Motor neuron (in vitro differentiated cells): ENCODE data around the gene AFAP1. TPM values are rescaled to one million over a fixed set of nuclear protein-coding genes. Genes with fewer than 3 reads are reported as not detected.
A peak's percentile ranks its signal among the peaks of the same experiment; 100 is the strongest.

Experiments
- ATAC-seq, 8 experiments: fragments of 200-7000 bp; cut with Tn5 transposase; replicated peaks in 6 of 8; 2 replicates each; pipeline ENCODE4 v1.8.0; 2021; ENCODE audit warnings: mild to moderate bottlenecking in 8 of 8, moderate library complexity in 8 of 8
- H3K27ac ChIP-seq, 2 donors: fragments of 250-450 bp; sonication (Bioruptor Pico); 2 replicates each; pipeline ENCODE4 v1.9.0; 2021; ENCODE audit warnings: antibody characterized with exemption in 2 of 2, mild to moderate bottlenecking in 2 of 2, moderate library complexity in 1 of 2
- H3K4me1 ChIP-seq, 2 donors: fragments of 250-450 bp; sonication (Bioruptor Pico); replicated peaks in 1 of 2; 2 replicates each; pipeline ENCODE4 v1.6.1; 2021; ENCODE audit warnings: antibody characterized with exemption in 2 of 2, mild to moderate bottlenecking in 2 of 2, moderate library complexity in 1 of 2
- H3K4me3 ChIP-seq, 5 donors: fragments of 250-450 bp; sonication (Bioruptor Pico); 2 replicates each; pipeline ENCODE4 v1.9.0; 2021; ENCODE audit warnings: antibody characterized with exemption in 5 of 5, mild to moderate bottlenecking in 5 of 5, moderate library complexity in 4 of 5
- WGBS, 10 experiments: fragments of 450-650 bp; shearing (Covaris generic); methylation state at CpG; one replicate each; pipeline ENCODE4 v1.0.0; 2022; 5-methylcytosine and 5-hydroxymethylcytosine counted together
- in situ Hi-C, 9 experiments: fragments of 400-800 bp; cut with MboI; loops; one replicate each; pipeline ENCODE4 v1.15.0; 2021; ENCODE audit warnings: low sequenced_read_pairs in 9 of 9, low pct_unique_long_range_greater_than_20kb in 2 of 9; ENCODE audit not compliant: unreplicated experiment in 9 of 9
- total RNA-seq, 8 experiments: library from RNA; unstranded; fragments of 300-600 nt; gene quantifications; 2 replicates each; pipeline versions ENCODE4 v1.2.3 to v1.2.4, GENCODE V29; 2022

AFAP1 gene
- 100 to 1,000 TPM in 2 of 8 experiments, 10 to 100 TPM in 6; 25.1 to 209 (median 41.4) TPM for total RNA-seq

GRCh38 chr4:7939377-7940108 is at the start of gene AFAP1:
AFAP1 (minus strand) TSS chr4:7939861; CDS start chr4:7872078, 67,783 bp downstream.
- peaks cover 20 to 22% of the 10 kb centered on the region in 2 donors for H3K4me1 ChIP-seq
- in situ Hi-C loops: loop anchor here in 1 of 9 experiments (25.0 kb wide), 1 partner anchor 127 kb away; no protein-coding TSS in a partner anchor
- WGBS, 10 experiments: 0% methylated on average over 4 of the region's 96 CpGs; no CpG with 5 or more reads in 9 of the 10 experiments
- H3K4me3 ChIP-seq: peak within 1 kb of the TSS; percentile 59 to 89 (median 78)
- ATAC-seq: peak; percentile 79 to 93 (median 90)
- peak within 1 kb of the TSS; percentile 84 to 92 for H3K27ac ChIP-seq

GRCh38 chr4:7988437-7988836 is 48.8 kb upstream of the AFAP1 start:
- in situ Hi-C loops: loop anchor here in 5 of 9 experiments (10.0 to 25.0 kb wide), 2 partner anchors 176 to 184 kb away; no protein-coding TSS in a partner anchor
- Histone ChIP-seq H3K4me1 (peaks cover 0 to 7% of the 10 kb centered on the region in 2 donors), H3K27ac (no peak overlapping the region), H3K4me3 (no peak overlapping the region)
- WGBS, 10 experiments: 0 to 100% (median 84%) methylated on average over 1 of the region's 1 CpG; no CpG with 5 or more reads in 4 of the 10 experiments
- no peak for ATAC-seq

- Histone ChIP-seq H3K4me3 (no peak overlapping the region), H3K27ac (no peak overlapping the region), H3K4me1 (peaks cover 0 to 7% of the 10 kb centered on the region in 2 donors)
- in situ Hi-C loops: loop anchor here in 5 of 9 experiments (10.0 to 25.0 kb wide), 2 partner anchors 175 to 183 kb away; no protein-coding TSS in a partner anchor
- peak; percentile 47 to 67 (median 54) for ATAC-seq
- WGBS, 10 experiments: 3 to 90% (median 60%) methylated on average over 1 to 5 of the region's 10 CpGs; no CpG with 5 or more reads in 3 of the 10 experiments
Observed at GRCh38 chr4:7987148-7987989, 47.7 kb upstream of the AFAP1 start.

GRCh38 chr4:7985891-7986441 is 46.3 kb upstream of the AFAP1 start:
- in situ Hi-C loops: loop anchor here in 5 of 9 experiments (10.0 to 25.0 kb wide), 2 partner anchors 174 to 181 kb away; no protein-coding TSS in a partner anchor
- H3K4me3 ChIP-seq: no peak overlapping the region
- H3K27ac ChIP-seq: no peak overlapping the region
- ATAC-seq: peak in 2 of 8 experiments; percentile 33 to 36
- peaks cover 0 to 5% of the 10 kb centered on the region in 2 donors for H3K4me1 ChIP-seq
- WGBS, 10 experiments: 50 to 100% (median 55%) methylated on average over 1 to 12 of the region's 21 CpGs; no CpG with 5 or more reads in 4 of the 10 experiments

GRCh38 chr4:7985072-7985471 is 45.4 kb upstream of the AFAP1 start:
- H3K27ac ChIP-seq: no peak overlapping the region
- ATAC-seq: no peak
- no peaks in the 10 kb centered on the region for H3K4me1 ChIP-seq
- H3K4me3 ChIP-seq: no peak overlapping the region
- 90 to 100% (median 100%) methylated on average over 1 to 2 of the region's 12 CpGs; no CpG with 5 or more reads in 6 of the 10 experiments for WGBS, 10 experiments
- in situ Hi-C loops: loop anchor here in 5 of 9 experiments (10.0 to 25.0 kb wide), 2 partner anchors 173 to 180 kb away; no protein-coding TSS in a partner anchor

GRCh38 chr4:7984286-7984925 is 44.7 kb upstream of the AFAP1 start:
- Histone ChIP-seq H3K27ac (no peak overlapping the region), H3K4me3 (no peak overlapping the region), H3K4me1 (no peaks in the 10 kb centered on the region)
- in situ Hi-C loops: loop anchor here in 5 of 9 experiments (10.0 to 25.0 kb wide), 2 partner anchors 172 to 180 kb away; no protein-coding TSS in a partner anchor
- ATAC-seq: no peak
- 53 to 96% (median 80%) methylated on average over 1 to 4 of the region's 31 CpGs; no CpG with 5 or more reads in 7 of the 10 experiments for WGBS, 10 experiments

- Histone ChIP-seq H3K27ac (no peak overlapping the region), H3K4me3 (no peak overlapping the region), H3K4me1 (no peaks in the 10 kb centered on the region)
- no peak for ATAC-seq
- WGBS, 10 experiments: 50 to 100% (median 96%) methylated on average over 1 to 14 of the region's 17 CpGs; no CpG with 5 or more reads in 4 of the 10 experiments
- in situ Hi-C loops: loop anchor here in 5 of 9 experiments (10.0 to 25.0 kb wide), 2 partner anchors 171 to 178 kb away; no protein-coding TSS in a partner anchor
Observed at GRCh38 chr4:7983296-7983695, 43.6 kb upstream of the AFAP1 start.

- WGBS, 10 experiments: 60 to 95% (median 80%) methylated on average over 1 to 4 of the region's 8 CpGs; no CpG with 5 or more reads in 7 of the 10 experiments
- Histone ChIP-seq H3K4me1 (no peaks in the 10 kb centered on the region), H3K27ac (no peak overlapping the region), H3K4me3 (no peak overlapping the region)
- in situ Hi-C loops: loop anchor here in 5 of 9 experiments (10.0 to 25.0 kb wide), 2 partner anchors 170 to 177 kb away; no protein-coding TSS in a partner anchor
- ATAC-seq: peak in 2 of 8 experiments; percentile 5 to 27
Observed at GRCh38 chr4:7981738-7982394, 42.2 kb upstream of the AFAP1 start.

- ATAC-seq: no peak
- no peak overlapping the region for H3K27ac ChIP-seq
- 57 to 100% (median 75%) methylated on average over 1 to 2 of the region's 2 CpGs; no CpG with 5 or more reads in 1 of the 10 experiments for WGBS, 10 experiments
- in situ Hi-C loops: loop anchor here in 5 of 9 experiments (10.0 to 25.0 kb wide), 2 partner anchors 168 to 175 kb away; no protein-coding TSS in a partner anchor
- no peaks in the 10 kb centered on the region for H3K4me1 ChIP-seq
- no peak overlapping the region for H3K4me3 ChIP-seq
Observed at GRCh38 chr4:7980036-7980435, 40.4 kb upstream of the AFAP1 start.

- in situ Hi-C loops: loop anchor here in 4 of 9 experiments (25.0 kb wide), 1 partner anchor 167 kb away; no protein-coding TSS in a partner anchor
- no peak for ATAC-seq
Observed at GRCh38 chr4:7979652-7979968, 39.9 kb upstream of the AFAP1 start.

GRCh38 chr4:7978907-7979651 is 39.4 kb upstream of the AFAP1 start:
- no peak overlapping the region for H3K4me3 ChIP-seq
- H3K27ac ChIP-seq: no peak overlapping the region
- WGBS, 10 experiments: 0 to 93% (median 40%) methylated on average over 1 to 9 of the region's 17 CpGs; no CpG with 5 or more reads in 1 of the 10 experiments
- in situ Hi-C loops: loop anchor here in 4 of 9 experiments (25.0 kb wide), 1 partner anchor 167 kb away; no protein-coding TSS in a partner anchor
- ATAC-seq: peak in 2 of 8 experiments; percentile 8 to 12
- no peaks in the 10 kb centered on the region for H3K4me1 ChIP-seq

More at GRCh38 chr4:7979652-7979968, 39.9 kb upstream of the AFAP1 start:
- no peaks in the 10 kb centered on the region for H3K4me1 ChIP-seq
- WGBS, 10 experiments: 47 to 100% (median 66%) methylated on average over 2 to 4 of the region's 4 CpGs; no CpG with 5 or more reads in 4 of the 10 experiments
- no peak overlapping the region for H3K27ac ChIP-seq
- no peak overlapping the region for H3K4me3 ChIP-seq
